Stimulated activated CD8-positive, alpha-beta memory T cell treated with anti-CD3 and anti-CD28 coated beads, Interleukin-7, amount 100 ng/mL, for 24 hours (primary cell): Measurements from ENCODE around the gene LIN7A.

ENCODE experiments used
- DNase-seq: peaks from one replicate; pipeline ENCODE4 v3.0.0-alpha.2; 2020; ENCODE audit warnings: low read depth

LIN7A gene

GRCh38 chr12:80858356-80858755, 79.4 kb downstream of the LIN7A start:
- DNase-seq: no peak

GRCh38 chr12:80857311-80857710, 80.4 kb downstream of the LIN7A start:
- DNase-seq: no peak

- no peak for DNase-seq
Measured at GRCh38 chr12:80849337-80849736, 88.4 kb downstream of the LIN7A start.

GRCh38 chr12:80848858-80849257, 88.9 kb downstream of the LIN7A start:
- no peak for DNase-seq

GRCh38 chr12:80847575-80847974, 90.2 kb downstream of the LIN7A start:
- no peak for DNase-seq

GRCh38 chr12:80846952-80847351, 90.8 kb downstream of the LIN7A start:
- no peak for DNase-seq

GRCh38 chr12:80845639-80846038, 92.1 kb downstream of the LIN7A start:
- no peak for DNase-seq

- no peak for DNase-seq
Measured at GRCh38 chr12:80843969-80844368, 93.8 kb downstream of the LIN7A start.

- no peak for DNase-seq
Measured at GRCh38 chr12:80838708-80839107, 99.0 kb downstream of the LIN7A start.

- no peak for DNase-seq
Measured at GRCh38 chr12:80838024-80838658, 99.6 kb downstream of the LIN7A start.

GRCh38 chr12:80837342-80837978, 100.3 kb downstream of the LIN7A start:
- no peak for DNase-seq

- DNase-seq: no peak
Measured at GRCh38 chr12:80834724-80835123, 103.0 kb downstream of the LIN7A start.

GRCh38 chr12:80830533-80831088, 107.1 kb downstream of the LIN7A start:
- DNase-seq: no peak

- DNase-seq: no peak
Measured at GRCh38 chr12:80829767-80830166, 108.0 kb downstream of the LIN7A start.

GRCh38 chr12:80825506-80825905, 112.2 kb downstream of the LIN7A start:
- DNase-seq: no peak

- DNase-seq: no peak
Measured at GRCh38 chr12:80823393-80823792, 114.3 kb downstream of the LIN7A start.

GRCh38 chr12:80821513-80822000, 116.2 kb downstream of the LIN7A start:
- no peak for DNase-seq

GRCh38 chr12:80818878-80819277, 118.9 kb downstream of the LIN7A start:
- DNase-seq: no peak

GRCh38 chr12:80815351-80815750, 122.4 kb downstream of the LIN7A start:
- DNase-seq: no peak

- no peak for DNase-seq
Measured at GRCh38 chr12:80814453-80814852, 123.3 kb downstream of the LIN7A start.

GRCh38 chr12:80813820-80814219, 123.9 kb downstream of the LIN7A start:
- no peak for DNase-seq

GRCh38 chr12:80811957-80812708, 125.6 kb downstream of the LIN7A start:
- no peak for DNase-seq

GRCh38 chr12:80810874-80811273, 126.9 kb downstream of the LIN7A start:
- DNase-seq: no peak
